Stimulated activated naive CD4-positive, alpha-beta T cell (primary cell): ENCODE results near the gene BTBD3.

Source experiments
- DNase-seq, 6 experiments: peaks; one replicate each; lab custom pipeline; 2025; lab: John Stamatoyannopoulos, UW

Gene BTBD3

DNA sequence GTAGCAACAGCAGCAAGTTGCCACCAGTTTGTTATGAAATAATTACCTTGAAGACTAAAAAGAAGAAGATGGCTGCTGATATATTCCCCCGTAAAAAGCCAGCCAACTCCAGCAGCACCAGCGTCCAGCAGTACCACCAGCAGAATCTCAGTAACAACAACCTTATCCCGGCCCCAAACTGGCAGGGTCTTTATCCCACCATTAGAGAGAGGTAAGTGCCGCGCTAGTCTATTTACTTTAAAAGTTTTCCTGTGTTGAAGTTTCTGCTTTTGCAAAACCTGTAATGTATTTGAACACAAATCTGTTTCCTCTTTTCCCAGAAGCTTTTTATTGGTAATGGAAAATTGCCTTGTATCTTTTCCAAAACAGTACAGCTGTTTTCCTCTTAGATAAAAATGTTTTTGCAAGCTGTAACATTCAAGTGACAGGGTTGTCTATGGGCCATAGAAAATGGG is 725 bp downstream of the BTBD3 start:
- no peak for DNase-seq

DNA sequence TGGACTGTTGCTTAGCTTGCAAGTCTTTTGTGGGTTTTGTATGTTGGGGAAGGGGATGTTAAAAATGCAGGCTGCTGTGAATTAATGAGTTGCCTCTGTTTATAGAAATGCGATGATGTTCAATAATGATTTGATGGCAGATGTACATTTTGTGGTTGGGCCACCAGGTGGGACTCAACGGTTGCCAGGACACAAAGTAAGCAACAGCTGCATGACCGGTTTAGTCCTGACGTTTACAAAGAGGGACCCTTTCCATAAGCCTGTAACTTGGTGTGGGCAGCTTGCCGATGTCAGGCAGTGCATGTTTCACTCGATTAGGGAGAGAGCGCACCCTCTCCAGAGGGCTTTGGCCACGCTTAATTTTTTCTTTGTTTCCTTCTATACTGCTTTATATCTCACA is 1.3 kb downstream of the BTBD3 start:
- DNase-seq = no peak

- no peak for DNase-seq
Measured at GRCh38 chr20:11919581-11919980, 1.9 kb downstream of the BTBD3 start.

GRCh38 chr20:11920083-11920482 is 2.4 kb downstream of the BTBD3 start:
- DNase-seq = no peak

DNA sequence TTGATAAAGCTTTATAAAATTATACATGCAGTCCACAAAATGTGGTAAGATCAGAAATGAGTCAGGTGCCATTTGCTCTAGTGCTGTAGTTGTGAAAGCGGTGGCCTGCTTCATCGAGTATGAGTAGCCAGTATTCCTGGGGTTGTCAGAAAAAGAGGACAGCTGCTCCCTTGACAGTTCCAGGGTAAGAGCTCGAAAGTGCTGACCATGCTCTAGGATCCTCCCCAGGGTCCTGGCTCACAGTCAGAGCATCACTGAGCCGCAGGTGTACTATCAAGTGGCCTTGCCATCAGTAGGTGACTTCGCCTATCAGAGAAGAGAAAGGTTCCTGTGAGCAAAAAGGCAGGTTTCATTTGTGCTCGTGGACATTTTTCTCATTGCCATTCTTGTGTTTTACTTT is 3.6 kb downstream of the BTBD3 start:
- no peak for DNase-seq

GRCh38 chr20:11922561-11922960 is 4.9 kb downstream of the BTBD3 start:
- DNase-seq = no peak

DNA sequence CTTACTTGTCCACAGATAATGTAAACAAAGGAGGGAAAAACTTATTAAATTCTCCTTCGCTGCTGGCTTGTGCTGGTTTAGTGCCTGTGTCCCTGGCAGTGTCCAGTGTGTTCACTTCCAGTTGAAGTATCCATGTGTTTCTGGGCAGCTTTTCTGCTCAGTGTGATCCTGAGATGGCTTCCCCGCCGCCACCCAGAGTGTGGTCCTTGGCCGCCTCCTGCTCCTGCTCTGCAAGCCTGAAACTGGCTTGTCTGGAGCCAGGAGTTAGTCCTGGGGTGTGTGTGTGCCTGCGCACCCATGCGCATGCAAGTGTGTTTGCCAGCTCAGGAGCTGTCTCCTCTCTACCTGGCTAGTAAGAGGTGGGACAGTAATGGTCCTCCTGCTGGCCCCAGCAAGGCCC is 7.2 kb downstream of the BTBD3 start:
- DNase-seq = no peak

DNA sequence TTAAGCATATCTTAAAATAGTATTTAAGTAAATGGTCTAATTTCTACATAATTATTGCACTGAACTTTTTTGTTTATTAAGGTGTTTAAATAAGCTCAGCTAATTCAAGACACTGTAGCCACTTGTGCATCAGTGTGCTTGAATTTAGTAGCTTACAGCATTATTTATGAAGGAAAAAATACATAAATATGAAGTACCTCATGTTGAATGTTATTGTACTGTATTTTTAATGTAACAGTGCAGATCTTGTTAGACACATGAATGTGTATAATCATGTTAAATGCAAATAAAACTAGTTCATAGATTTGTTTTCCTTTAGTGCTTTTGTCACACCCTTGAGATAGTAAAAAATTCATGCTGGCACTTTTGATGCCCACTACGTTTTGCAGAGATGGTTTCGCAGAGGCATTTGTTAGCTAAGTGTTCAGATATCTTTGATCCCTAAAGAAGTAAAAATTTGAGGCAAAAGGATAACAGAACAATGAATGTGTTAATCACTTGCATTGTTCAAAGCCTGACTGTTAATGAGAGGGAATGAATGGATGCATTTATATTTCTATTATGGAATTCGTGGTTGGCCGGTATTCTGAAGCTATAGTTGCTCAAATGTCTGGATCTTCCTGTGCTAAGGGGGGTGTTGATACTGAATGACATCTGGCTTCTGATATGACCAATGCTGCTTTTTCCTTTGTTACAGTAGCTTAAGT is 8.8 kb downstream of the BTBD3 start:
- DNase-seq = no peak

DNA sequence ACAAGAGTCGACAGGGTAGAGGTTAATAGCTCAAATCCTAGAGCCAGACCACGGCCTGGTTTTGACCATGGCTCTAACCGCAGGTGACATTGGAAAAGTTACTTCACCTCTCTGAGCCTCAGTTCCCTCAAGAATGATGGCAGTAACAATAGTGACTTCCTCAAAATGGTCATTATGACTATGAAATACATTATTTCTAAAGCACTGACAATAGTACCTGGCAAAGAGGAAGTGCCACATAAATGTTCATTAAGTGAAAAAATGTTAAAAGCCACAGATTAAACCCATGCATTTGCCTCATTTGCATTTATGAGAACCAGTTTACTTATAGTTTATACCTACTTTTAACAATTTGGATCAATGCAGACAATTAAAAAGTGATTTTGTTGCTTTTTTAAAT is 12.3 kb downstream of the BTBD3 start:
- DNase-seq = no peak

DNA sequence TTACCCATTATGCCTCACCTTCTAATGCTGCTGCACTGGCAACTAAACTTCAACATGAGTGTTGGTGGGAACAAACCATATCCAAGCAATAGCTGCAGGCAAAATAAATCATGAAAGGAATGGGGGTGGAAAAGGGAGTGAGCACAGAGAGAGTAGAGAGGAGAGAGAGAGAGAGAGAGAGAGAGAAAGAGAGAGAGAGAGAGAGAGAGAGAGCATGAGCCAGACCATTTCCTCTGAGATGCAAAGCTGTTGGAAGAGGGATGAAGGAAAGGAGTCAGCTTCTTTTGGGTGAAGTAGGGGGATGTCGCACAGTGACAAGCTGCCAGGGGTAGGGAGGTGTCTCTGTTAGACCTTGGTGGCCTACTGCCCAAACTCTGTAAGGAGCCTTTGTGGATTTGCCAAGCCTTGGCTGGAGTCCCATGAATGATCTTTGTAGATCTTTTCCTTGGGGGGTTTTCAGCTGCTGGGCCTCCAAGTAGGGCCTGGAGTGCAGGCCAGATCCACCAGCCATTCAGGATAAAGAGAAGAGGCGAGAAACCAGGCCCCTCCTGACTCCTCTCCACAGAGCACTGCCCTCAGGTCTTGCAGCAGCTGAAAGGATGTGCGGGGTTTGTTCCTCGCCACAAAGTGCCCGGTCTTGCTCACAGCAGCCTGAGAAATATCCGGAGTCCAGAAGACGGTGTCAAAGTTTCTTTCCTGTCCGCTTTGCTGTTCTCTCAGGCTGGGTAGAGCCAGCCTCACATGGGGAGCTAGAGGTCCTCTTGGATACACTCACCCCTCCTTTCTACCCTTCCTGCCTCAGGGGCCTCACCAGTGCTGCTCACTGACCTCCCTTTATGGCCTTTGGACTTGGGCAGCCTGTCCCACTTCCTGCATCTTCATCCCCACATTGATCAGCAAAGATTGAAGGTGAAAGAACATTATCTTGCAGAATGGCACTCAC is 17.8 kb downstream of the BTBD3 start:
- DNase-seq = no peak

GRCh38 chr20:11936157-11936556 is 18.5 kb downstream of the BTBD3 start:
- no peak for DNase-seq

DNA sequence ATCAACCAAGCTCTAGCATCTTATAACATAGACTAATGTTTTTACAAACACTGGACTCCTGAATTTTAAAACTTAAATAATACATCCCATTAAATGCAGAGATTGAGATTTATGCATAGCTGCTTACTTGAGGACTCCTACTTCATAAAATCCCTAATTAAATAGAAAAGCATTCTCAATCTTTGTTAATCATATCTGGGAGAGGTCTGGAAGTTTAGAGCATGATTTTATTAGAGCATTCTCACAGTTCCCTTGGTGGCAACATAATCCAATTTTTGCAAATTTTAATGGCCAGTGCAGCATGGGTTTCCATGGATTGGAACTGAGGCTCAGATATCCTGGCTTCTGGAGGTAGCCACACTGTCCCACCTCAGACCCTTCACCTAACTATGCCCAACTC is 19.5 kb downstream of the BTBD3 start:
- DNase-seq = no peak

- DNase-seq = no peak
Measured at GRCh38 chr20:11941593-11942246, 24.0 kb downstream of the BTBD3 start.

- DNase-seq = no peak
Measured at GRCh38 chr20:11943778-11944177, 26.1 kb downstream of the BTBD3 start.

- no peak for DNase-seq
Measured at GRCh38 chr20:11948806-11949205, 31.1 kb downstream of the BTBD3 start.

DNA sequence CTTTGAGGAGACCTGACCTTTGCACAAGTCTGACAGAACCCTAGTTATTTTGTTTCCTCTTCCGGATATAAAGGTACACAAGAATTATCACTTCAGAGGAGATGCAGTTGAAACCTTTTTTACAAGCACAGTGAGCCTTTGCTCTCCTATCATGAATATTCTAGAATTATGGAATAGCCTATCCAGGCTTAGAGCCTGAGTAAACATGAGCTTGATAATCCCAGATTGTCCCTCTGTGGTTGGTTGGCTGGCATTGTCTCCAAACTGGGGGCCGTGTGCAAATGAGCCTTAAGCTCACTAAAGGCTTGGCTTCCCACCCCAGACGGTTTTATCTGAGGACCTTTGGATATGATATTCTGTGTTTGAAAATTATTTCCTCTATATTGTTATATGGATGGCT is 32.0 kb downstream of the BTBD3 start:
- DNase-seq = no peak

DNA sequence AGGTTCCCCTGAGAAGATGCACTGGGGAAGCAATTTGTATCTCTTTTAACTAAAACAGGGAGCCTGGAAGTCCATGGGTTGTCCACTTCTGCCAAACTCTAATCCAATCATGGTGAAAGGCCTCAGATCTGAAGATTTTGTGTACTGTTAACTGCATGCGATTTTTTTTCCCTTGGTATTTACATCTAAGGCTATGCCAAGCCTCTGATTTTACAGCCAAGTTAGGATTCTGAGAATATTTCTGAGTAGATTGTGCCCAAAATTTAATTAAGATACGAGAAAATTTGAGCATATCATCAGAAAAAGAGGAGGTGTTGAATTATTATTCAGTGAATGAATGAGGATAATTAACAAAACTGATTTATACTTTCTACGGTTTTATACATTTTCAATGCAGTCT is 34.0 kb downstream of the BTBD3 start:
- no peak for DNase-seq

- no peak for DNase-seq
Measured at GRCh38 chr20:11952639-11953038, 34.9 kb downstream of the BTBD3 start.

GRCh38 chr20:11957911-11958310 is 40.2 kb downstream of the BTBD3 start:
- DNase-seq = no peak

DNA sequence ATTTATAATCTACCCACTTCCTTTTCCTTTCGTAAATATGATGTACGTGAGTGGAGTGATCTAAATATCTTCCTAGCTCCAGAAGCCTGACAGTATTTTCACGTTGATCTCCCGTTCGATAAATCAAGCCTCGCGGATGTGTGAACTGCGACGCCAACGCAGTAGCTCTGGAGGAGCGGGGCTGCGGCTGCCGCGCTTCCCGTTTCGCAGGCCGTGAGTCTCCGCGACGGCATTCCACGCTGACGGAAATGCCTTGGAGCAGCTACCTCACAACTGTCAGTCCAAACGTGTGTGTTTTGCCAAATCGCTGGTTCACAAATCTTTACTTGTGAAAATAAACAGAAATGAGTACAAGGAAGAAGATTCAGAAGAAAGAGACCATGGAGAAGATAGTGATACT is 41.2 kb downstream of the BTBD3 start:
- no peak for DNase-seq

DNA sequence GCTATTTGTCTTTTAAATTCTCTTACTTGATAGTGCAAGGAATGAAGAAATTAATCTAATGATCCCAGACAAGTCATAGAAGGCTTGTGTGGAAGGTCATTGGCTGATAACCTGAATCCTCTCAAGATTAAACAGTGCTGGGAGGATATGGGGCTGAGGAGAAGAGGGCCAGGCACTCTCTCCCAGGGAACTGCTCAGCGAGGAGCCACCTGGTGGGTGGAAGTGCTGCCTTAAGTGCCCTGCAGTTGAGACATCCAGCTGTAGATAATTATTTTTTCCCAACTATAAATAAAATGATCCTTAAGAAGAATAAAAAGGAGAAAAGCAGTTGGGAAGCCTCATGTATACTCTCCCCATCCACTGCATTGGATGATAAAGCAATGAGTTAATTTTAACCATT is 47.9 kb downstream of the BTBD3 start:
- no peak for DNase-seq

GRCh38 chr20:11966186-11966585 is 48.5 kb downstream of the BTBD3 start:
- no peak for DNase-seq
